A549 treated with Hydrocortisone at 1 μM for 4 hours (cell line): ENCODE measurements around the gene TOR1A. TPM values are rescaled to one million over a fixed set of nuclear protein-coding genes. Genes with fewer than 3 reads are reported as not detected.

Experiments
- total RNA-seq: library from RNA; stranded (reverse); fragments of 200-300 nt; extraction: Qiagen RNA extraction; gene quantifications from 5 replicates; pipeline ENCODE4 v1.2.3, GENCODE V29; 2022

The TOR1A gene
- total RNA-seq = 57.3 to 64.4 TPM (median 62.1 TPM) in 5 replicates

GRCh38 chr9:129823935-129824601, at the start of gene TOR1A:
Gene TOR1A (minus strand): TSS chr9:129824136. CDS start chr9:129824085, 51 bp downstream.

GRCh38 chr9:129835128-129835859, 11.4 kb upstream of the TOR1A start, which contains the start of the genes C9orf78 and USP20:
Gene C9orf78 (minus strand): TSS chr9:129835275. CDS start chr9:129835221, 54 bp downstream.
Gene USP20 (plus strand): TSS chr9:129835458. CDS start chr9:129852556, 17,098 bp downstream.

GRCh38 chr9:129802833-129803675, 20.9 kb downstream of the TOR1A start, which contains the start of gene TOR1B:
Gene TOR1B (plus strand): TSS chr9:129803184. CDS start chr9:129803213, 29 bp downstream.

Other genes with a start within 250 kb of the TOR1A start
- gene C9orf50, start 203.0 kb downstream of the TOR1A start, total RNA-seq = 0.08 TPM in 1 of 5 replicates, not detected in the others
- 85.6 to 101 TPM (median 90.1 TPM) in 5 replicates for gene NTMT1, start 198.0 kb downstream of the TOR1A start, total RNA-seq
- gene ASB6, start 182.0 kb downstream of the TOR1A start, total RNA-seq = 23.2 to 25.0 TPM (median 24.4 TPM) in 5 replicates
- gene PRRX2, start 158.5 kb downstream of the TOR1A start, total RNA-seq = 4.7 to 11.6 TPM (median 10.1 TPM) in 5 replicates
- gene PTGES, start 71.1 kb downstream of the TOR1A start, total RNA-seq = 149 to 184 TPM (median 164 TPM) in 5 replicates
- gene TOR1B, start 21.0 kb downstream of the TOR1A start, total RNA-seq = 21.1 to 26.7 TPM (median 24.2 TPM) in 5 replicates
- gene C9orf78, start 11.1 kb upstream of the TOR1A start, total RNA-seq = 46.5 to 54.9 TPM (median 48.5 TPM) in 5 replicates
- 4.1 to 6.1 TPM (median 5.5 TPM) in 5 replicates for gene USP20, start 11.3 kb upstream of the TOR1A start, total RNA-seq
- gene FNBP1, start 219.1 kb upstream of the TOR1A start, total RNA-seq = 11.5 to 15.1 TPM (median 13.8 TPM) in 5 replicates
- 23.6 to 33.4 TPM (median 27.2 TPM) in 5 replicates for gene GPR107, start 229.8 kb upstream of the TOR1A start, total RNA-seq